H1 (cell line): ENCODE measurements around the gene TEKT1. TPM values are rescaled to one million over a fixed set of nuclear protein-coding genes. Genes with fewer than 3 reads are reported as not detected.

Experiments used
- CHD7 ChIP-seq: fragments of 300-600 bp; sonication (generic); IDR thresholded peaks from 2 replicates; pipeline ENCODE4 v1.7.1; 2012; ENCODE audit warnings: low read length, moderate library complexity, mild to moderate bottlenecking, inconsistent platforms; ENCODE audit not compliant: insufficient replicate concordance
- CTCF ChIP-seq, 3 experiments: IDR thresholded peaks; 1 replicate in 2 of 3; 2 replicates in 1 of 3; pipeline versions ENCODE4 v1.5.1 to v1.6.1; 2011; ENCODE audit warnings: low read length in 3 of 3, mild to moderate bottlenecking in 3 of 3, inconsistent platforms in 2 of 3, low read depth in 1 of 3, moderate library complexity in 1 of 3; ENCODE audit not compliant: insufficient read depth in 1 of 3; ENCODE audit errors: control extremely low read depth in 1 of 3
- EP300 ChIP-seq, 2 experiments: IDR thresholded peaks; 1 replicate in 1 of 2; 2 replicates in 1 of 2; pipeline ENCODE4 v1.6.1; 2011 to 2012; ENCODE audit warnings: low read depth in 2 of 2, low read length in 2 of 2, mild to moderate bottlenecking in 2 of 2, borderline replicate concordance in 1 of 2, inconsistent platforms in 1 of 2, moderate library complexity in 1 of 2
- KDM1A ChIP-seq: fragments of 200-600, 300-600 bp; sonication (generic); IDR thresholded peaks from 2 replicates; pipeline ENCODE4 v1.7.1; 2016; ENCODE audit warnings: mild to moderate bottlenecking, low read length, borderline replicate concordance
- PHF8 ChIP-seq: fragments of 200-600 bp; sonication (generic); conservative IDR thresholded peaks from 2 replicates; pipeline ENCODE4 v1.7.1; 2012; ENCODE audit warnings: low read depth, mild to moderate bottlenecking, inconsistent platforms, low read length, moderate library complexity
- RBBP5 ChIP-seq: IDR thresholded peaks from 2 replicates; pipeline ENCODE4 v1.7.1; 2012; ENCODE audit warnings: low read depth, mild to moderate bottlenecking, inconsistent platforms, low read length, moderate library complexity, borderline replicate concordance
- polyA plus RNA-seq, 7 experiments: library from polyadenylated mRNA; depleted of rRNA in 3 of 7; stranded (reverse) in 5 of 7; unstranded in 2 of 7; fragments of >200 nt in 5 of 7; fragments of 200-250 nt in 2 of 7; gene quantifications; 1 replicate in 5 of 7; 2 replicates in 1 of 7; 4 replicates in 1 of 7; pipeline versions ENCODE4 v1.2.1 to v1.2.3, GENCODE V29; 2011 to 2013; ENCODE audit warnings: missing spikeins in 2 of 7, mixed read lengths in 2 of 7
- total RNA-seq: library from RNA; stranded (reverse); fragmentation: NEBNext Ultra II Directional; extraction: Animal tissue kit (Norgen Biotek cat#: 25700); gene quantifications from 2 replicates; pipeline ENCODE4 v1.2.1, GENCODE V29; 2021

The TEKT1 gene
- total and polyA plus RNA-seq, 2 of the 8 experiments (the other 6 are each of a cell fraction or from before 2014, with no cell fraction given), result not detected

GRCh38 chr17:6753006-6753445 lies 78.5 kb downstream of the TEKT1 start (continued):
- no peak for TF ChIP-seq CHD7
- no peak for TF ChIP-seq PHF8
- no peak for TF ChIP-seq CTCF (IDR thresholded peaks at IDR 0.05; ENCODE audit: control extremely low read depth in 1 of 3, insufficient read depth in 1 of 3, low read depth in 1 of 3, low read length in 3 of 3)
- TF ChIP-seq KDM1A, result no peak
- TF ChIP-seq RBBP5, result no peak
- no peak for TF ChIP-seq EP300 (IDR thresholded peaks at IDR 0.05; ENCODE audit: borderline replicate concordance in 1 of 2, low read depth in 2 of 2, low read length in 2 of 2)
- TF ChIP-seq, all 59 proteins: peak for 0
